Activated CD4-positive, alpha-beta T cell treated with anti-CD3 and anti-CD28 coated beads for 48 hours (primary cell): ENCODE measurements around the gene OSBPL5.

ENCODE experiments used
- DNase-seq: peaks from one replicate; pipeline ENCODE4 v3.0.0-alpha.2; 2020

OSBPL5 gene

GRCh38 chr11:3096909-3097530, 68.1 kb downstream of the OSBPL5 start:
- DNase-seq = no peak

DNA sequence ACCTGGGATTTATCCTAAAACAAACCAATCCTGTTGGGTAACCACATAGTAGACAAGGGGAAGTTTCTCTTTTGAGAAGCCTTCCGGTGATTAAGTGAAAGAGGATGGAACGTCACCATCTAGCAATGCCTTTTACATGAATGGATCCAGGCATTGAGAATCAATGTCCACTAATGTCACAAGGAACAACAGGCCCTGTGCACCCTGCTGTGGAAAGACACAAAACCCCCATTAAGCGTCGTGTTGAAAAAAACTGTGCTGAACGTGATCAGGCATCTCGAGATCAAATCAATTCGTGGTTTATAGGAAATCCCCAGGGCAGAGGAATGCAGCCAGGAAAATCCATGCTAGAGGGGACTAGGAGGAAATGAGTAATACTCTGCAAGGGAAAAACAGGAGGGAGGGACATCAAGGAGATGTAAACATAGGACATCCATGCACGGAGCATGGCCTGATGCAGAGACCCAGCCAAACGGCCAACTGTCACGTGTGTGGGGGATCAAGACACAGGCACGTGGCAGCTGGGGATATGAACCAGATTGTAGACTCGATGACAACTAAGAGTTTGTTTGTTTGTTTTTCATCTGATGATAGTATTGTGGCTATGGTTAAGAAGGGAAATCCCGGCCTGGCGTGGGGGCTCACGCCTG, 69.3 kb downstream of the OSBPL5 start:
- no peak for DNase-seq

DNA sequence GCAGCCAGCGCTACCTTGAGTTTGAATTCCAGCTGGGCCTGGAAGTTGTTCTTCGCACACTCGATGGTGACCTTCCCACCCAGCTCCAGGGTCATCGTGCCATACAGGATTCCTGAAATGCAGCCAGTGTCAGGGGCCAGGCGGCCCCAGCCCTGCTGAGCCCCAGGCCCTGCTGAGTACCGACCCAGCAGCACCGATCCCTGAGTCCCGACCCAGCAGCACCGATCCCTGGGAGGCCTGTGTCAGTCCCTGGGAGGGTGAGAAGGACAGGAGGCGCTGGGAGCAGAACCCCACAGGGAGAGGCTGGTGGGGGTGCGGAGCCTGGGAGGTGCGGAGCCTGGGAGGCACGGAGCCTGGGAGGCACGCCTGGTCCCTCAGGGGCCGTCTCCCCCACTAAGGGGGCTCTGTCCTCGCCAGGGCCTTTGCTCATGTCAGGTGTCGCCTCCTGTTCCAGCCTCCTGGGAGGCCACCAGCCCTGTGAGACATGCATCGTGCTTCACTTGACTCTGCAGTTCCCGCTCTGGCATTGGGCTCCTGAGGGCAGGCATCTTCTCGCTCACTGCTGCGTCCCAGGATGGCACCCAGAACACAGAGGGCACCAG, 70.8 kb downstream of the OSBPL5 start:
- DNase-seq = no peak

GRCh38 chr11:3093281-3094191, 71.6 kb downstream of the OSBPL5 start:
- DNase-seq = no peak

GRCh38 chr11:3092603-3093141, 72.4 kb downstream of the OSBPL5 start:
- no peak for DNase-seq

- peak; percentile 76 for DNase-seq
Measured at GRCh38 chr11:3091846-3092602, 73.1 kb downstream of the OSBPL5 start.

- DNase-seq = no peak
Measured at GRCh38 chr11:3091081-3091845, 73.8 kb downstream of the OSBPL5 start.

DNA sequence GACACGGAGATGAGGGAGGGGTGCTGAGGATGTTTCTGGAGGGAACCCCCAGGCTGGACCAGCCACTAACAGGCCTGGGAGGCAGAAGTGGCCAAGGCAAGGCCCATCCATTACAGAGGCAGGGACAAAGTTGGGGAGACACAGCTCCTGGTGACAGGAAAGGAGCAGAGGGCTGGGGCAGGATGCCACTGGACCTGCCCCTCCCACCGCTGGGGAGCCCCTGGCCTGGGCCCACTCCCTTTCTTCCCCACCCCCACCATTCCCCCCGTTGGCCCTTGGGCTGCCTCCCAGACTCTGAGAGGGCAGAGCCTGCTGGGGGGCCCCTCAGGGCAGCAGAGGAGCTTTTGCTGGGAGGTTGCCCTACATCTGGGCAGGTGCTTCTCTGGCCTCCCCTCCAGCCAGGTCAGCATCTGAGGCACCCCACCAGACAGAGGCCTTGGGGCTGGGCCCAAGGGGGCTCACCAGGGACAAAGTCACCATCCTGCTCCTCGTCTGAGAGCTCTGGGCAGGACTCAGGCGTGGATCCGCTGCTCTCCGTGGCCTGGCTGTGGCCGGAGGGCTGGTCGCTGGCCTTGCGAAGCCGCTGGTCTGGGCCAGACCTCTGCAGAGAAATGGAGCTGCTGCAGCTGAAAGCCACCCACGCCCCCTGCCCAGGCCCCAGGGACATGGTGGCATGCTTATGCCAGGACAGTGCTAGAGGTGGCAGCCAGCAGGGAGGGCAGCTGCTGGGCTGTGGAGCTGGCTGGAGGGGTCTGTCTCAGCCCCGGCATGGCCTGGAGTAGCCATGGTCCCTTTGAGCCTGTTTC, 74.8 kb downstream of the OSBPL5 start:
- DNase-seq = no peak

DNA sequence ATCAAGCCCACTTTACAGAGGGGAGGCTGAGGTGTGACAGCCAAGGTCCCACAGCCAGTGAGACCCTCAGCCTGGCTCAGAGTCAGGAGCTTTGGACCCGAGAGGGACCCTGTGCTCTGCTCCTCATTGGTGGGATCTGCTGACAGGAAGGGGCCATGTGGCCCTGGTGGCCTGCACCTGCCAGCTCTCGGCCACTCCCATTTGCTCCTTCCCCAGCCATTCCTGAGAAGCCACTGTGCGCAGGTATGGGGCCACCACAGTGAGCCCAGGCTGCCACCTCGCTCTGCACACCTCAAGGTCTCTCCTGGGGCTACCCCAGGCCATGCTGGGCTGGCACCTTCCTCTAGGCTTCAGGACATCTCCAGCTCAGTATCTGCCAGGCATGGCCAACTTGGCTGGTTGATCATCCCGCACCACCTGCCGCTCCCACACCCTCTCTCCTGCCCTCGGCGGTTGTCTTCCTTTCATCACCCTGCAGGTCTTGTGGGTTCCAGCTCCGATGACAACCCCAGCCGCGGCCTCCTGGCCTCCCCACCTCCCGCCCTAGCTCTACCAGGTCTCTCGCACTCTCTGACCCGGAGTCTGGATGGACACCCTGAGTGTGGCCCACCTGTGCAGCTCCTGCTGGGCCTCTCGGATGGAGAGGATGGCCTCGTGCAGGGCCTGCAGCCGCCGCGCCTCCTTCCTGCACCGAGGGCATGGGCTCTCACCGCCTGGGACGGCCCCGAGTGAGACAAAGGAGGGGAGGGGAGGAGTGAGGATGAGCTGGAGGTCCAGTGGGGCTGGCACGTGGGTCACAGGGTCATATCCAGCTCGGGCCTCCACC, 75.7 kb downstream of the OSBPL5 start:
- no peak for DNase-seq

- no peak for DNase-seq
Measured at GRCh38 chr11:3088806-3089205, 76.3 kb downstream of the OSBPL5 start.

DNA sequence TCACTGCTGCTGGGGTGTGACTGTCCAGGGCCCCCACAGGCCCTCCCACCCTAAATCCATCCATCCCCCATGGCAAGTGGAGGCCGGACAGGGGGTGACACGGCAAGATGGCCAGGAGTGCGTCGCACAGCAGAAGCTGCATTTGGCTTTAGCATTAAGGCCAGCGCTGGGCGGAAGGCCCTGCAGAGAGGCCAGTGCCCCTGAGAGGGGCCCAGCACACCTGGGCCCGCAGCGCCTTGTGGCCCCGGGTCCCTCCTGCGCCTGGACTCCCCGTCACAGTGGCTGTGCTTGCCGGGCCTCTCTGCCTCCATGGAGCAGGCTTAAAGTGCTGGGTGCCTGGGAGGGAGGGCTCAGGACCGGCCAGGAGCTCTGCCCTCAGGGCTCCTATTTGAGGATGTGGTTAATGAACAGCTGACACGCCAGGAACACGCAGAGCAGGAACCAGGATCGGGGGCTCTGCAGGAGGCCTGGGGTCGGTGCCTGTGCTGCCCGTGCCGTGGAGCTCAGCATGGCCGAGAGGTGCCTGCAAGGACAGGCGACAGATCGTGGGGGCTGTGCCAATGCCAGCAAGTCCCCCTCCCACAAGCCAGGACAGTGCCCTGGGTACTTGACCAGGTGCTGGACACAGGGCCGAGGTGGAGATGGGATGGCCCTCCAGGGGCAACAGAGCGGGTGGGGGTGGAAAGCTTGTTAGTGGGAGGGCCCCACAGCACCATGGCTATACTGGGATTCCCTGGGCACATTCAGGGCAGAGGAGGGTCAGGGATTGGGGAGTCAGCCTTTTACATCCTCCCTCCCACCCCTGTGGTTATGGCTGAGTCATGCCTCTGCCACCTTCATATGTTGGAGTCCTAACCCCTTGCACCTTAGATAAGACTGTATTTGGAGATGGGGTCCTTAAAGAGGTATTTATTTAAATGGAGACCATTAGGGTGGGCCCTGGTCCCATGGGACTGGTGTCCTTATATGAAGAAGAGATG, 77.0 kb downstream of the OSBPL5 start:
- DNase-seq = no peak

- DNase-seq = no peak
Measured at GRCh38 chr11:3087373-3087772, 77.7 kb downstream of the OSBPL5 start.

DNA sequence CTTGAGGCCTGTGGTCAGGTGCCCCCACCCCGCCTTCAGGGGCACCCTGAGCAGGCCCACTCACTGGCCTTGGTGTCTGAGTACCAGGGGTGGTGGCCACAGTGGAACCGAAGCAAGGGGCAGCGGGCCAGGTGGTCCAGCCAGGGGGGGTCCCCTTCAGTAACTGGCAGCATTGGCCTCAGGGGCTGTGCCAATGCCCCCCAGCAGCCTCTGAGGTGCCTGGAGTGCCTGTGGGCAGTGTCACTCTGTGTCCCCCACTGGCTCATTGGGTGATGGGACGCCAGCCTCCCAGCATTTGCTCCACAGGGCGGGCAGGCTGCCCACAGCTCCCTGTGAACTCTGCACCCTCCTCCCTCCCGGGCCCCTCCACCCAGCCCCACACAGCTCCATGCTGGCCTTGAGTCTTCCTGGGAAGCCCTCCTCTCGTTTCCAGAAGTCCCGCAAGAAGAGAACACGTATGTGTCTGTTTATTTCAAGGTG, 78.4 kb downstream of the OSBPL5 start:
- no peak for DNase-seq

- DNase-seq = no peak
Measured at GRCh38 chr11:3086114-3086513, 79.0 kb downstream of the OSBPL5 start.

DNA sequence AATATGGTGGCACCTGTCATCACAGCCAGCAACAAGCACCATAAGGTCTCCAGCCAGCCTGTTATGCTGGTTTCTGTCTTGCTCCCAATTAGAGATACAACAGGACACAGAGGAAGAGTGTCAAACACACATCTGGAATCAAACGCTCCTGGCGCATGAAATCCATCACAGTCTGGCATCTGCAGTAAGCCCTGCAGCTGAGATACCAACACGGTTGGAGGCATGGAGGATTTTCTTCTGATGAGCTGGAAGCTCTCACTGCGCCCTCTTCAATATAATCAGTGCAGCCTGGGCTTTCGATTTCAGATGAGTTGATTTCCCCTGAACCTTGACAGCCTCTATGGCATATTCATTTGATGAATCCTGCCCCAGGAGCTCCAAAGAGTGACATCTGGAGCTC, 80.1 kb downstream of the OSBPL5 start:
- DNase-seq = no peak

GRCh38 chr11:3083321-3083720, 81.8 kb downstream of the OSBPL5 start:
- no peak for DNase-seq

GRCh38 chr11:3081386-3081751, 83.7 kb downstream of the OSBPL5 start:
- DNase-seq = no peak

- no peak for DNase-seq
Measured at GRCh38 chr11:3080733-3081385, 84.3 kb downstream of the OSBPL5 start.
